ENCODE results near the gene MICAL3. TPM values are rescaled to one million over a fixed set of nuclear protein-coding genes. Genes with fewer than 3 reads are reported as not detected.

The MICAL3 gene
- total RNA-seq, 1 donor from 2014 or later, result 47.5 TPM

- no peak overlapping the region for H3K4me3 ChIP-seq (ENCODE audit: low read depth, low read length)
- DNase-seq (ENCODE audit: low read depth), result peak; percentile 87
- peak; percentile 62 for TF ChIP-seq CTCF (conservative IDR thresholded peaks at IDR 0.05; ENCODE audit: low read depth, low read length)
These were observed 113.6 kb downstream of the MICAL3 start for GRCh38 chr22:17910561-17911311.

- H3K4me3 ChIP-seq (ENCODE audit: low read depth, low read length), result no peak overlapping the region
- TF ChIP-seq CTCF (conservative IDR thresholded peaks at IDR 0.05; ENCODE audit: low read depth, low read length), result no peak
- DNase-seq (ENCODE audit: low read depth), result no peak
These were observed 116.7 kb downstream of the MICAL3 start for GRCh38 chr22:17907748-17908051.

- DNase-seq (ENCODE audit: low read depth), result no peak
- no peak for TF ChIP-seq CTCF (conservative IDR thresholded peaks at IDR 0.05; ENCODE audit: low read depth, low read length)
- no peak overlapping the region for H3K4me3 ChIP-seq (ENCODE audit: low read depth, low read length)
These were observed 117.2 kb downstream of the MICAL3 start for GRCh38 chr22:17906978-17907747.

GRCh38 chr22:17905445-17905844 is 118.9 kb downstream of the MICAL3 start:
- DNase-seq (ENCODE audit: low read depth), result no peak
- H3K4me3 ChIP-seq (ENCODE audit: low read depth, low read length), result no peak overlapping the region
- no peak for TF ChIP-seq CTCF (conservative IDR thresholded peaks at IDR 0.05; ENCODE audit: low read depth, low read length)

GRCh38 chr22:17903564-17904295 is 120.6 kb downstream of the MICAL3 start:
- DNase-seq (ENCODE audit: low read depth), result no peak

GRCh38 chr22:17902960-17903359 is 121.4 kb downstream of the MICAL3 start:
- no peak for DNase-seq (ENCODE audit: low read depth)
- TF ChIP-seq CTCF (conservative IDR thresholded peaks at IDR 0.05; ENCODE audit: low read depth, low read length), result no peak
- no peak overlapping the region for H3K4me3 ChIP-seq (ENCODE audit: low read depth, low read length)

More at GRCh38 chr22:17903564-17904295, 120.6 kb downstream of the MICAL3 start:
- no peak for TF ChIP-seq CTCF (conservative IDR thresholded peaks at IDR 0.05; ENCODE audit: low read depth, low read length)
- no peak overlapping the region for H3K4me3 ChIP-seq (ENCODE audit: low read depth, low read length)
